Activated CD4-positive, CD25-positive, alpha-beta regulatory T cell treated with anti-CD3 and anti-CD28 coated beads, Interleukin-2, amount 50 U/mL, for 16 hours (primary cell): ENCODE data around the gene COMTD1.
"Not testable (repeated sequence)": the region's sequence is repeated elsewhere in the genome, so short reads cannot be mapped to it uniquely, and the experiment has no call there.

Source experiments
- DNase-seq: peaks from one replicate; pipeline ENCODE4 v3.0.0-alpha.2; 2020; ENCODE audit warnings: low read depth, low spot score

The COMTD1 gene

DNA sequence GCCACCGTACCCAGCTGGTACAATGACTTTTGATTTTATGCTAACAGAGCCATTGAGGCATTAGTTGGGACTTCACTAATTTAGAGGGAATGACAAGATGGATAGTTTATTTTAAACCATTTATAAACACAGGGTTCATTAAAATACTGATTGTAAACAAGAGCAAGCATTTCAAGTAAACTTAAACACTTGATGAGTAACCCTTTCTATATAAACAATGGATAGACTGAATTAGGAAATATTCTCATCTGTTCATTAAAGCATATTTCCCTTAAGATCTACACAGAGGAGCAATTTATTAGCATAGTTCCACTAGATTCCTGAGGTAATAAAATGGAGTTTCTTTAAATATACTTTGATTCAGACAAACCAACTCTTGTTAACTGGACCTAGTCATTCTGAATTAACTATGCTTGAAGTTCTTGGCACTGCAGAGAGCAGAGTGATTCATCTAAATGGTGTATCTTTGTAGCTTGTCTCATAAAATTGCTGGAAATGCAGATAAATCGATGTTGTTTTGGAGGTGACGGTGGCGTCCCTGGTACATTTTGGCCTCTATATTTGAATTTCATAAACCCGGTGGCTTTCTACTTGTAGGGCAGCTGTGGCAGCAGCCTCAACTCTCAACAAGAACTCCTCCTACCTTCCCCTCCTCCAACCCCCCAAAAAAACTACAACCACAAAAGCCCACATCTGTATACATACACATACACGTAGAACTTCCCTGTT is 40.6 kb downstream of the COMTD1 start:
- no peak for DNase-seq

DNA sequence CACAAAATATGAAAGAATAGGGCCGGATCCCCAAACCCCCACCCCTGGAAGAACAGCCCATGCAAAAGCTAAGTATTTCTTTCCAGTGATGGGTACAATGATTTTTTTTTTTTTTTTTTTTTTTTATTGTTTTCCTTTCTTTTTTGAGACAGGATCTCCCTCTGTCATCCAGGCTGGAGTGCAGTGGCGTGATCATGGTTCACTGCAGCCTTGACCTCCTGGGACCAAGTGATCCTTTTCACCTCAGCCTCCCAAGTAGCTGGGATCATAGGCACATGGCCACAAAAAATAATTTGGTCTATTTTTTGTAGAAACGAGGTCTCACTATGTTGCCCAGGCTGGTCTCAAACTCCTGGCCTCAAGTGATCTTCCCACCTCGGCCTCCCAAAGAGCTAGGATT is 41.1 kb downstream of the COMTD1 start:
- not testable (repeated sequence) for DNase-seq

DNA sequence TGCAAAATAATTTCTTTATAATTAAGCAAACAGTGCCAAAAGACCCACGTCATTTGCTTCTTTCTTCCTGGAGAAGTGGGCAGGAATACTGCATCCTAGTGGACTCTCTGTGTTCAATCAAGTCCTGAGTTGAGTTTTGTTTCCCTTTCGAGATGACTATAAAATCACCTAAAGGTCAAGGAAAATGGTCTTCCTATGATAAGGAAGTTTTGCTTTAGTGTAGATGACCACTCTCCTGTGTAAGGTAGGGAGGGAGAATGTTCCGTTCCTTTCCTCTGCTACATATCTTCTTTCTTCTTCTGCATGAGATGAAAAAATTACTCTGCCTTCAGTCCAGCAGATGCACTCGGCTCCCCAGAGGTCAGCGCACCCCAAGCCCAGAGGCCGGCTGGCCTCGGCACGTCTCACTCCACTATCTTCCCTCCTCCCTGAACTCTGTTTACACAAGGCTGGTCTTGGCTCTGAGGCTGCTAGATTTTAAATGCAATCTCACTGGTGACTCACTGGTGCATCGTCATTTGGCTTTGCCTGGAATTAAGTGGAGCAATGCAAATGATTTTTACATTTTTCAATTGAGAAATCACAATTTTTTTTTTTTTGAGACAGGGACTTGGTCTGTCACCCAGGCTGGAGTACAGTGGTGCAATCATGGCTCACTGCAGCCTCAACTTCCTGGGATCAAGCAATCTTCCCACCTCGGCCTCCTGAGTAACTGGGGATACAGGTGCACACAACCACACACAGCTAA is 43.8 kb downstream of the COMTD1 start:
- DNase-seq = no peak

DNA sequence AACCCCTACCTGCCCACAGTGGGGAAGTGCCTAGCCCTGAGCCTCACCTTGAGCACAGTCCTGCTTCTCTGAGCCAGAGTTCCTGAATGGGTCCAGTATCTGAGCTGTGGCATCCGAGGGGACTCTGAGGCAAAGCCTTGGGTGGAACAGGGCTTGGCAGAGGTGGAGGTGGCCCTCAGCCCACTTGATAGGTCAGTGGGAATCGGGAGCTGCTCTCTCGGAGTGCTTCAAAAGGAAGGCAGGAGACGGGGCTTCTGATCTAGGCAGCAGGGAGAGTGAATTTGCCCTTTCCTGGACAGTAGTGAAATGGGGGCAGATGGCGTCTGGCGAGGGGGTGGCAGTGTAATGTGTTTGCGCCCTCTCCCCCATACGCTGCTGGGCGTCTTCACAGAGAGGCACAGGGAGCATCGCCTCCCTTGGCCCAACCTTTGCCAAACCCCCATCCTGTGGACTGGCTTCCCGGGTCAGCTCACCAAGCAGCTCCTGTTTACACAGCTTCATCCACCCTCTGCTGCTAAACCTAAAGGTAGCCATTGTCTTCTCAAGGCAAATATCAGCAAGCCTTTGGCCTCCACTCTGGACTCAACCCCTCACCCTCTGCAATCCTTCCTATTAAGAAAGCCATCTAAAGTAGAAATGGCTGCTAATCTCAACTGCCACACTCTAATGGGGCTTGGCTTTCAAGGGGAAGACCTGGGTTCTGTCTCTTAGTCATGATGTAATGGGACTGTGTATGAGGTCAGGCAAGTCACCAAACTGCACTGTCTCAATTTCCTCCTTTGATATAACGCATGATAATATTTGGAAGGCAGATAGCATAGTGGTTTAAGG is 46.3 kb downstream of the COMTD1 start:
- no peak for DNase-seq

DNA sequence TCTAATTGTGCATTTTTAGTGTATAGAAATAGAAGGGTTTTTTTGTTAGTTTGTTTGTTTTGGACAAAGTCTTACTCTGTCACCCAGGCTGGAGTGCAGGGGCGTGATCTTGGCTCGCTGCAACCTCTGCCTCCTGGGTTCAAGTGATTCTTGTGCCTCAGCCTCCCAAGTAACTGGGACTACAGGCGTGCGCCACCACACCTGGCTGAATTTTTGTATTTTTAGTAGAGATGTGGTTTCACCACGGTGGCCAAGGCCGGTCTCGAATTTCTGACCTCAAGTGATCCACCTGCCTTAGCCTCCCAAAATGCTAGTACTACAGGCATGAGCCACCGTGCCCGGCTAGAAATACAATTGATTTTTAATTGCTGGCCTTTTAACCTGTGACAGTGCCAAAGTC is 47.2 kb downstream of the COMTD1 start:
- DNase-seq = not testable (repeated sequence)

DNA sequence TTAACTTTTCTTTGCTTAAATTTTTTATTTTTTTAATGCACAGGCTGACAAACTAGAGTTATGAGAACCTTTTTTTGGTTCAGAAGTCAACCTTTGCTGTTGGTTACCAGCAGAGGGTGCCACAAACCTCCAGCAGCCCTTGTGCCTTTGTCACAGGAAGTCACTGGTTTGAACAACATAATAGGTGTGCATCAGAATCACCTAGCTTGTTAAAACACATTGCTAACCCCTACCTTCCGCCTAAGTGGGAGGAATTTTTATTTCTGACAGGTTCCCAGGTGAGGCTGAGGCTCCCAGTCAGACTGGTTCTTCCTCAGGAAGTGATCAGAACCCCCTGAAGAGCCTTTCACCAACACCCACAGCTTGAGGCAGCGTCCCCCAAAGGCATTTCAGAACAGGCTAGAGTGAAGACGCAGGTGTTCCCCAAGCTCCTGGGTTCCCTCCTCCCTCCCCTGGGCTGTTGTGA is 47.8 kb downstream of the COMTD1 start:
- DNase-seq = peak; percentile 48

DNA sequence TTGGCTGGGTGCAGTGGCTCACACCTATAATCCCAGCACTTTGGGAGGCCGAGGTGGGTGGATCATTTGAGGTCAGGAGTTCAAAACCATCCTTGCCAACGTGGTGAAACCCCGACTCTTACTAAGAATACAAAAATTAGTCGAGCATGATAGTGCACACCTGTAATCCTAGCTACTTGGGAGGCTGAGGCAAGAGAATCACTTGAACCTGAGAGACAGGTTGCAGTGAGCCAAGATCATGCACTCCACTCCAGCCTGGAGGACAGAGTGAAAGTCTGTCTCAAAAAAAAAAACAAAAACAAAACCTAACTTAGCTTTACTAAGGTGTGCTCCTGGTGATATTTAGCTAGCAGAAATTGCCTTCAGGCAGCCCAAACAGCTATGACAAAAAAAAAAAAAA is 49.4 kb downstream of the COMTD1 start:
- no peak for DNase-seq
